SK-N-SH treated with all-trans-retinoic acid at 6 μM for 48 hours (cell line): Measurements from ENCODE around the gene CSRNP3.

Experiments
- ATAC-seq: fragments of 200-7000 bp; cut with Tn5 transposase; 3 replicates; pipeline ENCODE4 v1.9.1; 2020; ENCODE audit warnings: mild to moderate bottlenecking, moderate library complexity
- ARNTL ChIP-seq: fragments of 450-650 bp; formaldehyde crosslinking; IDR thresholded peaks from 2 replicates; pipeline ENCODE4 v1.5.0; 2020; ENCODE audit warnings: low read depth, mild to moderate bottlenecking, moderate library complexity, borderline replicate concordance
- CREB5 ChIP-seq: fragments of 250-450 bp; sonication (Bioruptor Pico); IDR thresholded peaks from 2 replicates; pipeline ENCODE4 v1.5.1; 2020; ENCODE audit warnings: low read depth, mild to moderate bottlenecking, moderate library complexity
- ESRRG ChIP-seq: fragments of 250-450 bp; sonication (Bioruptor Pico); IDR thresholded peaks from 2 replicates; pipeline ENCODE4 v1.6.1; 2021; ENCODE audit warnings: mild to moderate bottlenecking
- GLIS3 ChIP-seq: fragments of 250-450 bp; sonication (Bioruptor Pico); IDR thresholded peaks from 2 replicates; pipeline ENCODE4 v1.5.0; 2020; ENCODE audit warnings: mild to moderate bottlenecking, moderate library complexity
- ISL1 ChIP-seq: fragments of 250-450 bp; sonication (Bioruptor Pico); IDR thresholded peaks from 2 replicates; pipeline ENCODE4 v2.1.2; 2022; ENCODE audit warnings: mild to moderate bottlenecking, moderate library complexity
- OSR1 ChIP-seq: fragments of 250-450 bp; sonication (Bioruptor Pico); IDR thresholded peaks from 2 replicates; pipeline ENCODE4 v1.8.0; 2022; ENCODE audit warnings: moderate library complexity, mild to moderate bottlenecking, inconsistent platforms
- POU6F1 ChIP-seq: fragments of 250-450 bp; sonication (Bioruptor Pico); IDR thresholded peaks from 2 replicates; pipeline ENCODE4 v1.8.0; 2021; ENCODE audit warnings: low read depth, mild to moderate bottlenecking, moderate library complexity, borderline replicate concordance
- PPARA ChIP-seq: fragments of 250-450 bp; sonication (Bioruptor Pico); IDR thresholded peaks from 2 replicates; pipeline ENCODE4 v1.5.0; 2020; ENCODE audit warnings: mild to moderate bottlenecking, borderline replicate concordance
- RARB ChIP-seq: fragments of 250-450 bp; sonication (Bioruptor Pico); IDR thresholded peaks from 2 replicates; pipeline ENCODE4 v1.8.0; 2021; ENCODE audit warnings: mild to moderate bottlenecking, moderate library complexity
- TCF4 ChIP-seq: fragments of 250-450 bp; sonication (Bioruptor Pico); IDR thresholded peaks from 2 replicates; pipeline ENCODE4 v1.8.0; 2021; ENCODE audit warnings: mild to moderate bottlenecking, moderate library complexity, borderline replicate concordance
- TOX ChIP-seq: fragments of 250-450 bp; sonication (Bioruptor Pico); IDR thresholded peaks from 2 replicates; pipeline ENCODE4 v1.8.0; 2021; ENCODE audit warnings: mild to moderate bottlenecking, moderate library complexity, borderline replicate concordance
- TSHZ2 ChIP-seq: fragments of 250-450 bp; sonication (Bioruptor Pico); IDR thresholded peaks from 2 replicates; pipeline ENCODE4 v1.5.0; 2020; ENCODE audit warnings: mild to moderate bottlenecking, moderate library complexity
- ZC3H10 ChIP-seq: fragments of 250-450 bp; sonication (Bioruptor Pico); IDR thresholded peaks from 2 replicates; pipeline ENCODE4 v1.5.1; 2021; ENCODE audit warnings: mild to moderate bottlenecking, moderate library complexity
- ZFP3 ChIP-seq: fragments of 250-450 bp; sonication (Bioruptor Pico); IDR thresholded peaks from 2 replicates; pipeline ENCODE4 v1.5.0; 2020; ENCODE audit warnings: mild to moderate bottlenecking, moderate library complexity
- ZFP30 ChIP-seq: fragments of 450-650 bp; formaldehyde crosslinking; IDR thresholded peaks from 2 replicates; pipeline ENCODE4 v1.5.0; 2022; ENCODE audit warnings: mild to moderate bottlenecking, moderate library complexity
- ZNF565 ChIP-seq: fragments of 450-650 bp; formaldehyde crosslinking; conservative IDR thresholded peaks from 2 replicates; pipeline ENCODE4 v1.5.0; 2020; ENCODE audit warnings: low read depth, mild to moderate bottlenecking, moderate library complexity
- ZNF70 ChIP-seq: fragments of 450-650 bp; formaldehyde crosslinking; IDR thresholded peaks from 2 replicates; pipeline ENCODE4 v1.5.0; 2020; ENCODE audit warnings: mild to moderate bottlenecking, moderate library complexity
- TF ChIP-seq, protein P1 (sequence below): fragments of 250-450 bp; sonication (Bioruptor Pico); IDR thresholded peaks from 2 replicates; pipeline ENCODE4 v1.8.0; 2020; ENCODE audit warnings: mild to moderate bottlenecking, moderate library complexity, borderline replicate concordance

The CSRNP3 gene

GRCh38 chr2:165561516-165561915, 92.0 kb downstream of the CSRNP3 start:
- TF ChIP-seq PPARA (no peak), GLIS3 (CRISPR knock-in tag) (no peak), TCF4 (CRISPR knock-in tag) (no peak), POU6F1 (no peak), ZC3H10 (CRISPR knock-in tag) (no peak), ISL1 (no peak), ZNF70 (CRISPR knock-in tag) (no peak), ARNTL (no peak), ESRRG (CRISPR knock-in tag) (no peak), OSR1 (CRISPR knock-in tag) (no peak), CREB5 (CRISPR knock-in tag) (no peak), ZNF565 (no peak), ZFP3 (CRISPR knock-in tag) (no peak)
- no peak for ATAC-seq

GRCh38 chr2:165562233-165562632, 92.7 kb downstream of the CSRNP3 start:
- TF ChIP-seq RARB (no peak), TSHZ2 (CRISPR knock-in tag) (no peak), ESRRG (CRISPR knock-in tag) (no peak), TOX (CRISPR knock-in tag) (no peak), ARNTL (no peak), ZFP3 (CRISPR knock-in tag) (no peak), PPARA (no peak), ZFP30 (no peak), ZNF70 (CRISPR knock-in tag) (no peak), TCF4 (CRISPR knock-in tag) (no peak)
- TF ChIP-seq, all 23 proteins: peak for 0

DNA sequence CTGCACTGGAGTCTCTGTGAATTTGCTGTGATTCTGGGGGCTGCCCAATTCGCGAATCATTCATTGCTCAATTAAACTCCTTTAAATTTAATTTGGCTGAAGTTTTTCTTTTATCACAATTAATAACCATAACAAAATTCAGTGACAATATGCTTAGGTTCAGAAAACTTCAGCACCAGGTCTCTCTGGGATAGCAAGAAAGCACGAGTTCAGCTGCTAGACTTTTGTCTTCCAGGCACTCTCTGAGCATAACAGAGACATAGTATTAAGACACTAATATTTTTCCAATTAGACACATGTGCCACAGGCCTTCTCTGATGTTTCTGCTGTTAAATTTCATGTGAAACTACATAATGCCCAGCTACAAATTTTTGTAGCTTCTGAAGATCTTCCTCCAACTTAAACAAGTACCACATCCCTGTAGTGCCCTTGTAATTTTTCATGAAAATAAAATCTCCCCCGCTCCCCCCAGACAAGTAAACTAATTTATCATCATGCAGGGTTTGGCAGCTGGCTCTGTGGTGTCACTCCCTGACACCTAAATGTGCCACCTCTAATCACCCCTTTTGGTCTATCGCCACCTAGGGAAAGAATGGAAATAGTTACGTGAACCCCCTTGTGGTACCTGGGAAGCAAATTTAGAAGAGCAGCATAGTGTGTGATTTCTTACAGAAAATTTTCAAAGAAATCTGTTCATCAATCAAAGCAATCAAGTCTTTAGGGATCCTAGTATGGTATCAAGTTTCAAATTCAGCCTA, 94.1 kb downstream of the CSRNP3 start:
- TF ChIP-seq GLIS3 (CRISPR knock-in tag) (no peak), ESRRG (CRISPR knock-in tag) (no peak), RARB (no peak), TOX (CRISPR knock-in tag) (no peak), ZFP30 (no peak), OSR1 (CRISPR knock-in tag) (no peak)
- TF ChIP-seq, protein P1, sequence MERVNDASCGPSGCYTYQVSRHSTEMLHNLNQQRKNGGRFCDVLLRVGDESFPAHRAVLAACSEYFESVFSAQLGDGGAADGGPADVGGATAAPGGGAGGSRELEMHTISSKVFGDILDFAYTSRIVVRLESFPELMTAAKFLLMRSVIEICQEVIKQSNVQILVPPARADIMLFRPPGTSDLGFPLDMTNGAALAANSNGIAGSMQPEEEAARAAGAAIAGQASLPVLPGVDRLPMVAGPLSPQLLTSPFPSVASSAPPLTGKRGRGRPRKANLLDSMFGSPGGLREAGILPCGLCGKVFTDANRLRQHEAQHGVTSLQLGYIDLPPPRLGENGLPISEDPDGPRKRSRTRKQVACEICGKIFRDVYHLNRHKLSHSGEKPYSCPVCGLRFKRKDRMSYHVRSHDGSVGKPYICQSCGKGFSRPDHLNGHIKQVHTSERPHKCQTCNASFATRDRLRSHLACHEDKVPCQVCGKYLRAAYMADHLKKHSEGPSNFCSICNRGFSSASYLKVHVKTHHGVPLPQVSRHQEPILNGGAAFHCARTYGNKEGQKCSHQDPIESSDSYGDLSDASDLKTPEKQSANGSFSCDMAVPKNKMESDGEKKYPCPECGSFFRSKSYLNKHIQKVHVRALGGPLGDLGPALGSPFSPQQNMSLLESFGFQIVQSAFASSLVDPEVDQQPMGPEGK, result no peak
- TF ChIP-seq, all 23 proteins: peak for 0
- no peak for ATAC-seq

More at GRCh38 chr2:165562233-165562632, 92.7 kb downstream of the CSRNP3 start:
- no peak for ATAC-seq

DNA sequence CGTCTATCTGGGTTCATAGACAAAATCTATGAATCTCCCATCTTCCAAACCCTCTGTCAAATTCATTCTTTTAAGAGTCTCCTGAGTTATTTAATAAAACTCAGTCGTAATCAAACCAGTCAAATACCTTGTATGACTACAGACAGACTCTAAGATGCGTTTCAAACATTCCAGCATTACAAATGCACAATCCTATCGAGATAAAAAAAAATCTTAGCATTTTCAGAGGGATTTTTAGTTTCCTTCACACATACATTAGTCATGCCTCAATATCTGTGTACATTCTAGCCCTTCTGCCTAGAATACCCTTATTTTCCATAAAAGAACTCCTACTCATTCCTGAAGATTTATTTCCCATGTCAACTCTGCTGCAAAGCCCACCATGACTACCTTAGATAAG, 96.5 kb downstream of the CSRNP3 start:
- no peak for TF ChIP-seq TSHZ2 (CRISPR knock-in tag)
- TF ChIP-seq OSR1 (CRISPR knock-in tag), result no peak
- no peak for TF ChIP-seq CREB5 (CRISPR knock-in tag)
- TF ChIP-seq, all 23 proteins: peak for 0
- ATAC-seq, result no peak
